Measurements from ENCODE around the gene ACD. TPM values are rescaled to one million over a fixed set of nuclear protein-coding genes. Genes with fewer than 3 reads are reported as not detected.

The ACD gene
- total RNA-seq, 1 donor from 2014 or later, result 27.1 TPM

- Mint-ChIP-seq H3K9me3 (ENCODE audit: unreplicated experiment) (no peaks in the 10 kb centered on the region), H3K4me1 (ENCODE audit: unreplicated experiment) (peaks cover 1% of the 10 kb centered on the region), H3K27me3 (ENCODE audit: unreplicated experiment) (peaks cover 26% of the 10 kb centered on the region), H3K36me3 (ENCODE audit: low read depth, unreplicated experiment) (peaks cover 7% of the 10 kb centered on the region), H3K4me3 (ENCODE audit: unreplicated experiment) (peak overlapping the region; percentile 86), H3K27ac (ENCODE audit: unreplicated experiment) (peak overlapping the region; percentile 24)
- DNase-seq (ENCODE audit: low spot score), result no peak
- TF ChIP-seq CTCF (IDR thresholded peaks at IDR 0.05; ENCODE audit: unreplicated experiment), result no peak
Measured at GRCh38 chr16:67658849-67659674, 998 bp downstream of the ACD start.

- no peaks in the 10 kb centered on the region for H3K9me3 Mint-ChIP-seq (ENCODE audit: unreplicated experiment)
- peaks cover 27% of the 10 kb centered on the region for H3K27me3 Mint-ChIP-seq (ENCODE audit: unreplicated experiment)
- no peak for DNase-seq (ENCODE audit: low spot score)
- H3K27ac Mint-ChIP-seq (ENCODE audit: unreplicated experiment), result no peak overlapping the region
- H3K36me3 Mint-ChIP-seq (ENCODE audit: low read depth, unreplicated experiment), result peaks cover 6% of the 10 kb centered on the region
- peaks cover 2% of the 10 kb centered on the region for H3K4me1 Mint-ChIP-seq (ENCODE audit: unreplicated experiment)
- no peak overlapping the region for H3K4me3 Mint-ChIP-seq (ENCODE audit: unreplicated experiment)
- TF ChIP-seq CTCF (IDR thresholded peaks at IDR 0.05; ENCODE audit: unreplicated experiment), result no peak
Measured at GRCh38 chr16:67657751-67658518, 2.1 kb downstream of the ACD start.

- no peaks in the 10 kb centered on the region for H3K9me3 Mint-ChIP-seq (ENCODE audit: unreplicated experiment)
- no peak for DNase-seq (ENCODE audit: low spot score)
- H3K4me3 Mint-ChIP-seq (ENCODE audit: unreplicated experiment), result no peak overlapping the region
- TF ChIP-seq CTCF (IDR thresholded peaks at IDR 0.05; ENCODE audit: unreplicated experiment), result no peak
- no peak overlapping the region for H3K27ac Mint-ChIP-seq (ENCODE audit: unreplicated experiment)
- peaks cover 6% of the 10 kb centered on the region for H3K36me3 Mint-ChIP-seq (ENCODE audit: low read depth, unreplicated experiment)
- peaks cover 4% of the 10 kb centered on the region for H3K4me1 Mint-ChIP-seq (ENCODE audit: unreplicated experiment)
- H3K27me3 Mint-ChIP-seq (ENCODE audit: unreplicated experiment), result peaks cover 29% of the 10 kb centered on the region
Measured at GRCh38 chr16:67657017-67657608, 2.9 kb downstream of the ACD start.

- DNase-seq (ENCODE audit: low spot score), result no peak
- H3K27ac Mint-ChIP-seq (ENCODE audit: unreplicated experiment), result no peak overlapping the region
- TF ChIP-seq CTCF (IDR thresholded peaks at IDR 0.05; ENCODE audit: unreplicated experiment), result no peak
- H3K4me1 Mint-ChIP-seq (ENCODE audit: unreplicated experiment), result peaks cover 6% of the 10 kb centered on the region
- no peak overlapping the region for H3K4me3 Mint-ChIP-seq (ENCODE audit: unreplicated experiment)
- peaks cover 29% of the 10 kb centered on the region for H3K27me3 Mint-ChIP-seq (ENCODE audit: unreplicated experiment)
- H3K9me3 Mint-ChIP-seq (ENCODE audit: unreplicated experiment), result no peaks in the 10 kb centered on the region
- peaks cover 6% of the 10 kb centered on the region for H3K36me3 Mint-ChIP-seq (ENCODE audit: low read depth, unreplicated experiment)
Measured at GRCh38 chr16:67656344-67657016, 3.6 kb downstream of the ACD start.

All from endothelial cell (in vitro differentiated cells).